ENCODE data around the gene CPN1. TPM values are rescaled to one million over a fixed set of nuclear protein-coding genes. Genes with fewer than 3 reads are reported as not detected.
"Not testable (repeated sequence)": the region's sequence is repeated elsewhere in the genome, so short reads cannot be mapped to it uniquely, and the experiment has no call there.

Gene CPN1
- total and polyA plus RNA-seq, 12 donors = not detected

DNA sequence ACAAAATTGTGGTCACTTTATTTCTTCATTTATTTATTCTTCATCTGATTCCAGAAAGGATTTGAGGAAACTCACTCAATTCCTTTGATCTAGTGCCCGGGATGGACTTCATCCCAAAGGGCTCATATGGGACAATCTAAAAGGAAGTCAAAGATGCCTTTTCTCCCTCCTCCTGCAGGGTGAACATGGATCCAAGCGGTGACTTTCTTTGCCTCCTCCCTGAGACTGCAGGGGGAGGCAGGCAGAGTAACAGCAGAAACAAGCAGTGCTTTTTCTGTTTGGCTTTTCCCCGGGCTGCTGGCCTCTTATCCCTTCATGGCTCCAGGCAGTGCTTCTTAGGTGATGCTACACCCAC lies 61.9 kb downstream of the CPN1 start:
- WGBS, 2 donors = 35 to 36% methylated on average over 3 of the region's 3 CpGs
- DNase-seq (no peak), ATAC-seq (no peak)
- intact Hi-C loops (cut with DNase I) = loop anchor here in 3 of 10 donors (10.0 kb wide), 2 partner anchors 165 to 175 kb away; no protein-coding TSS in a partner anchor
- Histone ChIP-seq H3K9me3 (no peaks in the 10 kb centered on the region), H3K27me3 (peaks cover 0 to 6% (median 0%) of the 10 kb centered on the region in 7 donors), H3K4me3 (no peak overlapping the region), H3K36me3 (no peaks in the 10 kb centered on the region), H3K4me1 (no peaks in the 10 kb centered on the region), H3K27ac (no peak overlapping the region)
- TF ChIP-seq, protein P1, sequence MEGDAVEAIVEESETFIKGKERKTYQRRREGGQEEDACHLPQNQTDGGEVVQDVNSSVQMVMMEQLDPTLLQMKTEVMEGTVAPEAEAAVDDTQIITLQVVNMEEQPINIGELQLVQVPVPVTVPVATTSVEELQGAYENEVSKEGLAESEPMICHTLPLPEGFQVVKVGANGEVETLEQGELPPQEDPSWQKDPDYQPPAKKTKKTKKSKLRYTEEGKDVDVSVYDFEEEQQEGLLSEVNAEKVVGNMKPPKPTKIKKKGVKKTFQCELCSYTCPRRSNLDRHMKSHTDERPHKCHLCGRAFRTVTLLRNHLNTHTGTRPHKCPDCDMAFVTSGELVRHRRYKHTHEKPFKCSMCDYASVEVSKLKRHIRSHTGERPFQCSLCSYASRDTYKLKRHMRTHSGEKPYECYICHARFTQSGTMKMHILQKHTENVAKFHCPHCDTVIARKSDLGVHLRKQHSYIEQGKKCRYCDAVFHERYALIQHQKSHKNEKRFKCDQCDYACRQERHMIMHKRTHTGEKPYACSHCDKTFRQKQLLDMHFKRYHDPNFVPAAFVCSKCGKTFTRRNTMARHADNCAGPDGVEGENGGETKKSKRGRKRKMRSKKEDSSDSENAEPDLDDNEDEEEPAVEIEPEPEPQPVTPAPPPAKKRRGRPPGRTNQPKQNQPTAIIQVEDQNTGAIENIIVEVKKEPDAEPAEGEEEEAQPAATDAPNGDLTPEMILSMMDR (IDR thresholded peaks at IDR 0.05) = no peak

DNA sequence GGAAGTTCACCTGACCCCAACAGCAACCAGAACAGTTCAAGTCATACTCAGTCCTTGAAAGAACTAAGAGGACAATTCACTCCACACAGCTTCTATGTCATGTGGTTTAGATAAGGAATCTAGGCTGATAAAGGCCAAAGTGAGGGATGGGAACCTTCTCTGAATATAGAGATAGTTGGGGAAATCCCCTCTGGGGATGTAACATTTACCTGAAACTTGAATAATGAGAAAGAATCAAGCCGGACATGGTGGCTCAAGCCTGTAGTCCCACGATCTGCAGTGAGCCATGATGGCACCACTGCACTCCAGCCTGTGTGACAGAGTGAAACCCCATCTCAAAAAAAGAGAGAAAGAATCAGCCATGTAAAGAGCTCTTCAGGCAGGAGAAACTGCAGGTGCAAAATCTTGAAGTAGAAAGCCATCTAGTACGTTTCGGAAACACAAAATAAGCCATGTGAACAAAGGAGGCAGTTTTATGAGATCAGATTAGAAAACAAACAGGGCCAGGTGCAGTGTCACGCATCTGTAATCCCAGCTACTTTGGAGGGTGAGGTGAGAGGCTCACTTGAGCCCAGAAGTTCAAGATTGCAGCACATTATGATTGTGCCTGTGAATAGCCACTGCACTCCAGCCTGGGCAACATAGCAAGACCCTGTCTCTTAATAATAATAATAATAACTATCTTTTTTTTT lies 67.5 kb downstream of the CPN1 start:
- intact Hi-C loops (cut with DNase I) = loop anchor here in 5 of 10 donors (2.0 to 10.0 kb wide), 6 partner anchors 31 to 169 kb away; no protein-coding TSS in a partner anchor
- DNase-seq (no peak), ATAC-seq (no peak)
- no peak overlapping the region for H3K4me3 ChIP-seq
- H3K9me3 ChIP-seq = no peaks in the 10 kb centered on the region
- 91 to 92% methylated on average over 5 of the region's 5 CpGs for WGBS, 2 donors
- peaks cover 0 to 8% (median 0%) of the 10 kb centered on the region in 9 donors for H3K4me1 ChIP-seq
- TF ChIP-seq, protein P1 (IDR thresholded peaks at IDR 0.05) = no peak
- H3K27me3 ChIP-seq = no peaks in the 10 kb centered on the region
- H3K36me3 ChIP-seq = no peaks in the 10 kb centered on the region
- H3K27ac ChIP-seq = no peak overlapping the region

DNA sequence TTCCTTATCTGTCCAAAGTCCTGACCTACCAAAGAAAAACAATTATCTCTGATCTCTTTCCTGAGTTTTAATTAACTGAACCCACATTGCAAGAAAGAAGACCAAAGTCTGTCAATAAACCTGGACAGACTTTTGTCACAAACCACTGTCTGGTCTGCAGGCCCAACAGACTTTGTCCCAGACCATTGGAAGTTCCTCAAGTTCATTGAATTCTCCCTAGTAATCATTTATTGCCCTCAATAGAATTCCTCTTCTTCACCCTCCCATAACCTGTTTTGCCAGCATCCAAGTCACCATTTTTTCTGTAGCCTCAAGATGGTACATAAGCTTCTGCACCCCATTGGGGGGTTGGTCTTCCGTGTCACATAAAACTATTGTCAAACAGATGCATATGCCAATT lies 68.0 kb downstream of the CPN1 start:
- Histone ChIP-seq H3K9me3 (no peaks in the 10 kb centered on the region), H3K36me3 (no peaks in the 10 kb centered on the region), H3K4me1 (peaks cover 0 to 13% (median 4%) of the 10 kb centered on the region in 9 donors), H3K27ac (no peak overlapping the region), H3K4me3 (no peak overlapping the region), H3K27me3 (no peaks in the 10 kb centered on the region)
- 92 to 94% methylated on average over 1 of the region's 1 CpG for WGBS, 2 donors
- intact Hi-C loops (cut with DNase I) = loop anchor here in 5 of 10 donors (2.0 to 10.0 kb wide), 6 partner anchors 31 to 169 kb away; no protein-coding TSS in a partner anchor
- ATAC-seq (no peak), DNase-seq (no peak)
- TF ChIP-seq, protein P1 (IDR thresholded peaks at IDR 0.05) = no peak

DNA sequence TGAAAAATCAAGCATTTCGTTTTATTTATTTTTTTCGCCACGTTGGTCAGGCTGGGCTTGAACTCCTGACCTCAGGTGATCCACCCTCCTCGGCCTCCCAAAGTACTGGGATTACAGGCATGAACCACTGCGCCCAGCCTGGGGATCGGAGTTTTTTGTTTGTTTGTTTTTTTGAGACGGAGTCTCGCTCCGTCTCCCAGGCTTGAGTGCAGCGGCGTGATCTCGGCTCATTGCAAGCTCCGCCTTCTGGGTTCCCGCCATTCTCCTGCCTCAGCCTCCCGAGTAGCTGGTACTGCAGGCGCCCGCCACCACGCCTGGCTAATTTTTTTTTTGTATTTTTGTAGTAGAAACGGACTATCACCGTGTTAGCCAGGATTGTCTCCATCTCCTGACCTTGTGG lies 69.8 kb downstream of the CPN1 start:
- peaks cover 3 to 30% (median 18%) of the 10 kb centered on the region in 9 donors for H3K4me1 ChIP-seq
- H3K4me3 ChIP-seq, H3K27me3 ChIP-seq, H3K9me3 ChIP-seq, H3K36me3 ChIP-seq, ATAC-seq, DNase-seq, H3K27ac ChIP-seq: not testable (repeated sequence)
- intact Hi-C loops (cut with DNase I) = loop anchor here in 5 of 10 donors (2.0 to 10.0 kb wide), 6 partner anchors 33 to 167 kb away; no protein-coding TSS in a partner anchor
- WGBS, 2 donors = 95 to 96% methylated on average over 20 of the region's 20 CpGs
